K562 (cell line): ENCODE measurements around the gene FASTK. TPM values are rescaled to one million over a fixed set of nuclear protein-coding genes. Genes with fewer than 3 reads are reported as not detected.

ENCODE experiments used
- CCNT2 ChIP-seq: IDR thresholded peaks from 2 replicates; pipeline ENCODE4 v1.6.1; 2011; ENCODE audit warnings: borderline replicate concordance, low read depth, mild to moderate bottlenecking, moderate library complexity, mixed read lengths, low read length; ENCODE audit not compliant: insufficient read length; ENCODE audit errors: extremely low read depth
- DIDO1 ChIP-seq: fragments of 450-650 bp; IDR thresholded peaks from 2 replicates; pipeline ENCODE4 v1.6.1; 2016; ENCODE audit warnings: low read depth, missing biosample characterization, missing genetic modification characterization
- DMBX1 ChIP-seq: fragments of 250-450 bp; sonication (Bioruptor Pico); IDR thresholded peaks from 2 replicates; pipeline ENCODE4 v1.8.0; 2022; ENCODE audit warnings: inconsistent platforms, mild to moderate bottlenecking, moderate library complexity, borderline replicate concordance
- EZH2 ChIP-seq: IDR thresholded peaks from 2 replicates; pipeline ENCODE4 v1.6.1; 2012; ENCODE audit warnings: low read depth, mild to moderate bottlenecking, inconsistent platforms, low read length, borderline replicate concordance
- GTF2F1 ChIP-seq: IDR thresholded peaks from 2 replicates; pipeline ENCODE4 v1.6.1; 2011; ENCODE audit warnings: low read depth, low read length, improper control_type of control experiment
- HDAC6 ChIP-seq: IDR thresholded peaks from 2 replicates; pipeline ENCODE4 v1.6.1; 2012; ENCODE audit warnings: low read depth, mild to moderate bottlenecking, control low read depth, inconsistent platforms, low read length, moderate library complexity
- MXI1 ChIP-seq: IDR thresholded peaks from 2 replicates; pipeline ENCODE4 v1.6.1; 2011; ENCODE audit warnings: low read depth, mild to moderate bottlenecking, improper control_type of control experiment, low read length
- PHB ChIP-seq: fragments of 250-450 bp; sonication (Bioruptor Pico); IDR thresholded peaks from 2 replicates; pipeline ENCODE4 v1.5.0; 2021
- RBM15 ChIP-seq: fragments of 200-400 bp; formaldehyde crosslinking; IDR thresholded peaks from 2 replicates; pipeline ENCODE4 v1.6.1; 2018; ENCODE audit warnings: mild to moderate bottlenecking, low read length, moderate library complexity; ENCODE audit not compliant: insufficient read depth
- SIN3A ChIP-seq, 2 experiments: fragments of 150-350 bp in 1 of 2; IDR thresholded peaks; 2 replicates each; pipeline ENCODE4 v1.6.1; 2011 to 2016; ENCODE audit warnings: borderline replicate concordance in 2 of 2, low read depth in 2 of 2, low read length in 2 of 2, mild to moderate bottlenecking in 2 of 2, moderate library complexity in 2 of 2; ENCODE audit not compliant: control insufficient read depth in 1 of 2
- SMAD3 ChIP-seq: fragments of 450-650 bp; formaldehyde crosslinking; conservative IDR thresholded peaks from 2 replicates; pipeline ENCODE4 v1.4.0; 2020; ENCODE audit warnings: mild to moderate bottlenecking
- SRSF9 ChIP-seq: fragments of 200-400 bp; formaldehyde crosslinking; IDR thresholded peaks from 2 replicates; pipeline ENCODE4 v1.6.1; 2017; ENCODE audit warnings: low read depth, low read length, borderline replicate concordance
- TRIM24 ChIP-seq, 2 experiments: fragments of 450-650 bp; IDR thresholded peaks; 2 replicates each; pipeline ENCODE4 v1.6.1; 2016
- ZFP91 ChIP-seq: sonication (generic); formaldehyde crosslinking; IDR thresholded peaks from 2 replicates; pipeline ENCODE4 v1.8.0; 2022; ENCODE audit warnings: mild to moderate bottlenecking, missing genetic modification reagents
- ZNF174 ChIP-seq: fragments of 250-450 bp; sonication (Bioruptor Pico); IDR thresholded peaks from 2 replicates; pipeline ENCODE4 v1.4.0; 2020; ENCODE audit warnings: mild to moderate bottlenecking
- ZNF311 ChIP-seq: fragments of 250-450 bp; sonication (Bioruptor Pico); IDR thresholded peaks from 2 replicates; pipeline ENCODE4 v1.4.0; 2020; ENCODE audit warnings: mild to moderate bottlenecking, moderate library complexity
- ZNF316 ChIP-seq: fragments of 450-650 bp; IDR thresholded peaks from 2 replicates; pipeline ENCODE4 v1.6.1; 2016
- ZNF431 ChIP-seq: sonication (generic); formaldehyde crosslinking; IDR thresholded peaks from 2 replicates; pipeline ENCODE4 v1.8.0; 2022; ENCODE audit warnings: mild to moderate bottlenecking, missing genetic modification reagents
- polyA plus RNA-seq, 8 experiments: library from polyadenylated mRNA; depleted of rRNA in 4 of 8; stranded (reverse) in 5 of 8; unstranded in 3 of 8; fragments of >200 nt; fragmentation: Nextera tagmentation in 2 of 8; fragmentation: Illumina TruSeq in 1 of 8; extraction: Ambion mirVana in 2 of 8; extraction: Trizol in 1 of 8; gene quantifications; 2 replicates each; pipeline versions ENCODE4 v1.2.1 to v1.2.3, GENCODE V29; 2011 to 2014; ENCODE audit warnings: inconsistent platforms in 1 of 8, missing spikeins in 1 of 8
- total RNA-seq, 7 experiments: library from RNA; depleted of rRNA in 6 of 7; stranded (reverse); fragments of >200 nt in 6 of 7; fragmentation: Illumina TruSeq in 2 of 7; extraction: Trizol in 2 of 7; gene quantifications; 2 replicates each; pipeline versions ENCODE4 v1.2.1 to v1.2.3, GENCODE V29; 2011 to 2021; ENCODE audit warnings: low replicate concordance in 1 of 7
- TF ChIP-seq, protein P1 (sequence below), 2 experiments: fragments of 450-650 bp; IDR thresholded peaks; 2 replicates each; pipeline ENCODE4 v1.6.1; 2018; ENCODE audit warnings: mild to moderate bottlenecking in 2 of 2, low read depth in 1 of 2; ENCODE audit not compliant: partially characterized antibody in 2 of 2
- TF ChIP-seq, protein P2 (sequence below): fragments of 250-450 bp; sonication (Bioruptor Pico); IDR thresholded peaks from 2 replicates; pipeline ENCODE4 v1.8.0; 2021; ENCODE audit warnings: mild to moderate bottlenecking, moderate library complexity

The FASTK gene
- total and polyA plus RNA-seq, 9 of the 15 experiments (the other 6 are each of a cell fraction or from before 2014, with no cell fraction given): 0.51 to 150 (median 48.2) TPM

GRCh38 chr7:151057989-151058780, 22.4 kb downstream of the FASTK start (continued):
- TF ChIP-seq DMBX1 (CRISPR knock-in tag): peak; percentile 64; the same call in 1 of the 2 replicates
- no peak; the same call in 1 of the 2 replicates for TF ChIP-seq ZNF431 (CRISPR knock-in tag)
- no peak for TF ChIP-seq EZH2
- no peak for TF ChIP-seq HDAC6
- TF ChIP-seq, protein P1, sequence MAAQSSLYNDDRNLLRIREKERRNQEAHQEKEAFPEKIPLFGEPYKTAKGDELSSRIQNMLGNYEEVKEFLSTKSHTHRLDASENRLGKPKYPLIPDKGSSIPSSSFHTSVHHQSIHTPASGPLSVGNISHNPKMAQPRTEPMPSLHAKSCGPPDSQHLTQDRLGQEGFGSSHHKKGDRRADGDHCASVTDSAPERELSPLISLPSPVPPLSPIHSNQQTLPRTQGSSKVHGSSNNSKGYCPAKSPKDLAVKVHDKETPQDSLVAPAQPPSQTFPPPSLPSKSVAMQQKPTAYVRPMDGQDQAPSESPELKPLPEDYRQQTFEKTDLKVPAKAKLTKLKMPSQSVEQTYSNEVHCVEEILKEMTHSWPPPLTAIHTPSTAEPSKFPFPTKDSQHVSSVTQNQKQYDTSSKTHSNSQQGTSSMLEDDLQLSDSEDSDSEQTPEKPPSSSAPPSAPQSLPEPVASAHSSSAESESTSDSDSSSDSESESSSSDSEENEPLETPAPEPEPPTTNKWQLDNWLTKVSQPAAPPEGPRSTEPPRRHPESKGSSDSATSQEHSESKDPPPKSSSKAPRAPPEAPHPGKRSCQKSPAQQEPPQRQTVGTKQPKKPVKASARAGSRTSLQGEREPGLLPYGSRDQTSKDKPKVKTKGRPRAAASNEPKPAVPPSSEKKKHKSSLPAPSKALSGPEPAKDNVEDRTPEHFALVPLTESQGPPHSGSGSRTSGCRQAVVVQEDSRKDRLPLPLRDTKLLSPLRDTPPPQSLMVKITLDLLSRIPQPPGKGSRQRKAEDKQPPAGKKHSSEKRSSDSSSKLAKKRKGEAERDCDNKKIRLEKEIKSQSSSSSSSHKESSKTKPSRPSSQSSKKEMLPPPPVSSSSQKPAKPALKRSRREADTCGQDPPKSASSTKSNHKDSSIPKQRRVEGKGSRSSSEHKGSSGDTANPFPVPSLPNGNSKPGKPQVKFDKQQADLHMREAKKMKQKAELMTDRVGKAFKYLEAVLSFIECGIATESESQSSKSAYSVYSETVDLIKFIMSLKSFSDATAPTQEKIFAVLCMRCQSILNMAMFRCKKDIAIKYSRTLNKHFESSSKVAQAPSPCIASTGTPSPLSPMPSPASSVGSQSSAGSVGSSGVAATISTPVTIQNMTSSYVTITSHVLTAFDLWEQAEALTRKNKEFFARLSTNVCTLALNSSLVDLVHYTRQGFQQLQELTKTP (IDR thresholded peaks at IDR 0.05; ENCODE audit: low read depth in 1 of 2, partially characterized antibody in 2 of 2): peak in 1 of 2 experiments; percentile 100
- no peak for TF ChIP-seq ZFP91
- 0 out of 2 replicates have a peak, but pooled peaks have one; percentile 21 for TF ChIP-seq MXI1
- TF ChIP-seq PHB: 0 out of 2 replicates have a peak, but pooled peaks have one; percentile 29
- TF ChIP-seq DIDO1 (tag): peak; percentile 39; the same call in 1 of the 2 replicates
- TF ChIP-seq SMAD3 (CRISPR knock-in tag): no peak
- TF ChIP-seq ZNF316: no peak
- peak; percentile 90 to 95; a peak in 3 of 4 replicates for TF ChIP-seq SIN3A (IDR thresholded peaks at IDR 0.05; ENCODE audit: borderline replicate concordance in 2 of 2, control insufficient read depth in 1 of 2, low read depth in 2 of 2, low read length in 2 of 2)
- no peak for TF ChIP-seq GTF2F1
- TF ChIP-seq CCNT2: peak; percentile 56
- no peak for TF ChIP-seq SRSF9
- no peak for TF ChIP-seq ZNF311
- no peak for TF ChIP-seq RBM15
- TF ChIP-seq, protein P2, sequence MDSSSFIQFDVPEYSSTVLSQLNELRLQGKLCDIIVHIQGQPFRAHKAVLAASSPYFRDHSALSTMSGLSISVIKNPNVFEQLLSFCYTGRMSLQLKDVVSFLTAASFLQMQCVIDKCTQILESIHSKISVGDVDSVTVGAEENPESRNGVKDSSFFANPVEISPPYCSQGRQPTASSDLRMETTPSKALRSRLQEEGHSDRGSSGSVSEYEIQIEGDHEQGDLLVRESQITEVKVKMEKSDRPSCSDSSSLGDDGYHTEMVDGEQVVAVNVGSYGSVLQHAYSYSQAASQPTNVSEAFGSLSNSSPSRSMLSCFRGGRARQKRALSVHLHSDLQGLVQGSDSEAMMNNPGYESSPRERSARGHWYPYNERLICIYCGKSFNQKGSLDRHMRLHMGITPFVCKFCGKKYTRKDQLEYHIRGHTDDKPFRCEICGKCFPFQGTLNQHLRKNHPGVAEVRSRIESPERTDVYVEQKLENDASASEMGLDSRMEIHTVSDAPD (CRISPR knock-in tag): no peak
- TF ChIP-seq ZNF174 (CRISPR knock-in tag): no peak
- TF ChIP-seq TRIM24 (IDR thresholded peaks at IDR 0.05): peak in 1 of 2 experiments; percentile 47; a peak in 1 of 4 replicates
